RWPE1 (cell line): Measurements from ENCODE around the gene FAM135A.
"Not testable (repeated sequence)": the region's sequence is repeated elsewhere in the genome, so short reads cannot be mapped to it uniquely, and the experiment has no call there.

ENCODE experiments used
- CTCF ChIA-PET: fragments of 350-600 bp; sonication (Branson Sonifier 250); formaldehyde crosslinking; extraction: SDS; loops from one replicate; lab custom pipeline; 2021; lab: Yijun Ruan, JAX
- POLR2A ChIA-PET: fragments of 400-600 bp; formaldehyde crosslinking; extraction: SDS; loops from one replicate; lab custom pipeline; 2020; ENCODE audit warnings: antibody characterized with exemption; ENCODE audit not compliant: low non-redundant PET; lab: Yijun Ruan, JAX
- DNase-seq: peaks from one replicate; pipeline ENCODE4 v3.0.0; 2012; ENCODE audit warnings: low spot score
- H3K27ac ChIP-seq: fragments of 450-650 bp; 2 replicates; pipeline ENCODE4 v1.5.1; 2017
- TF ChIP-seq, protein P1 (sequence below): fragments of 450-650 bp; conservative IDR thresholded peaks from 2 replicates; pipeline ENCODE4 v1.5.1; 2017; ENCODE audit warnings: low read depth, mild to moderate bottlenecking

Gene FAM135A

DNA sequence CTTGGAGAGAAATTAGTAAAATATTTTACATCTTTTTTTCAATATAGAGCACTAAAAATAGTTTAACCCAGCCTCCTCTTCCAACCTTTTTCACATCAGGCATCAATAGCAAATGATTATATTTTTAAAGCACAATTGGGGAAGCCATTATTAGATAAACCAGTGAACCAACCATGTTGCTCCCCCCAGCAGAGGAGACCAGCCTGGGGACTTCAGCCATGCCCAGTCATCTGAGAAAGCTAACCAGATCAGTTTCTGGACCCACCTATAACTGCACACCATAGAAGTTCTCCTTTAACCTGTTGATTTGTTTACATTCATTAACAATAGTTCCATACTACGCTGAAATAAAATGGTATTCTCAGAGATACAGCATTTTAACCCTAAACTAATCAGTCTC lies 139.7 kb downstream of the FAM135A start:
- H3K27ac ChIP-seq: no peak overlapping the region
- TF ChIP-seq, protein P1, sequence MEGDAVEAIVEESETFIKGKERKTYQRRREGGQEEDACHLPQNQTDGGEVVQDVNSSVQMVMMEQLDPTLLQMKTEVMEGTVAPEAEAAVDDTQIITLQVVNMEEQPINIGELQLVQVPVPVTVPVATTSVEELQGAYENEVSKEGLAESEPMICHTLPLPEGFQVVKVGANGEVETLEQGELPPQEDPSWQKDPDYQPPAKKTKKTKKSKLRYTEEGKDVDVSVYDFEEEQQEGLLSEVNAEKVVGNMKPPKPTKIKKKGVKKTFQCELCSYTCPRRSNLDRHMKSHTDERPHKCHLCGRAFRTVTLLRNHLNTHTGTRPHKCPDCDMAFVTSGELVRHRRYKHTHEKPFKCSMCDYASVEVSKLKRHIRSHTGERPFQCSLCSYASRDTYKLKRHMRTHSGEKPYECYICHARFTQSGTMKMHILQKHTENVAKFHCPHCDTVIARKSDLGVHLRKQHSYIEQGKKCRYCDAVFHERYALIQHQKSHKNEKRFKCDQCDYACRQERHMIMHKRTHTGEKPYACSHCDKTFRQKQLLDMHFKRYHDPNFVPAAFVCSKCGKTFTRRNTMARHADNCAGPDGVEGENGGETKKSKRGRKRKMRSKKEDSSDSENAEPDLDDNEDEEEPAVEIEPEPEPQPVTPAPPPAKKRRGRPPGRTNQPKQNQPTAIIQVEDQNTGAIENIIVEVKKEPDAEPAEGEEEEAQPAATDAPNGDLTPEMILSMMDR: no peak
- ChIA-PET CTCF (interaction anchor here (0.7 kb wide), 1 partner anchor 10 kb away, joined by 3 read pairs; no protein-coding TSS in a partner anchor), POLR2A (no interaction called here)
- DNase-seq: no peak

DNA sequence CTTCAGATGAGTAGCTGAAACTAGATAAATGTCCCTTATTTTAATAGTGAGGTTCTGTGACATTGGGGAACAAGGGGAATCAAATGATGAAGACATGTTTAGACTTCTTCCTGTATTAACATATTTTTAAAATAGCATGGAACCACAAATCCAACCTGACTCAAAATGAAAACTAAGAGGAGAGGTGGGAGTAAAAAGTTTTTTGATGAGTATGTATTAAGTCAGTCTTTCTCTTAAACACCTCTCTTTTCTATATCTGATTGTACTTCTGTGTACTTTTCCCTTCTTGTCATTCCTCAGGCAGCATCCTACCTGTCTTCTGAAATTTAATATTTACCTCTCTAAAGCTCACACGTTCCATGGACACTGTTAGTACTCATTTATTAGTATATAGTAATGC lies 144.7 kb downstream of the FAM135A start:
- ChIA-PET POLR2A (no interaction called here), CTCF (no interaction called here)
- DNase-seq: no peak
- TF ChIP-seq, protein P1: no peak
- no peak overlapping the region for H3K27ac ChIP-seq

DNA sequence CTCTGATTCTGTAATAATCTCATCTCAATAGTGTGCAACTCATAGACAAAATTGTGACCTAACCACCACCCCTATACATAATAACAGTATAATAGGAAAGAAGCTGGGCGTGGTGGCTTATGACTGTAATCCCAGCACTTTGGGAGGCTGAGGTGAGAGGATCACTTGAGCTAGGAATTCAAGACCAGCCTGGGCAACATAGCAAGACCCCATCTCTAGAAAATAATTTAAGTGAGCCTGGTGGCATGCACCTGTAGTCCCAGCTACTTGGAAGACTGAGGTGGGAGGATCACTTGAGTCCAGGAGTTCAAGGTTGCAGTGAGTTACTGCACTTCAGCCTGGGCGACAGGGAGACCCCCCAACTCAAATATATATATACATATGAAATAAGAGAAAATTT lies 149.1 kb downstream of the FAM135A start:
- DNase-seq, CTCF ChIA-PET, POLR2A ChIA-PET, H3K27ac ChIP-seq: not testable (repeated sequence)

DNA sequence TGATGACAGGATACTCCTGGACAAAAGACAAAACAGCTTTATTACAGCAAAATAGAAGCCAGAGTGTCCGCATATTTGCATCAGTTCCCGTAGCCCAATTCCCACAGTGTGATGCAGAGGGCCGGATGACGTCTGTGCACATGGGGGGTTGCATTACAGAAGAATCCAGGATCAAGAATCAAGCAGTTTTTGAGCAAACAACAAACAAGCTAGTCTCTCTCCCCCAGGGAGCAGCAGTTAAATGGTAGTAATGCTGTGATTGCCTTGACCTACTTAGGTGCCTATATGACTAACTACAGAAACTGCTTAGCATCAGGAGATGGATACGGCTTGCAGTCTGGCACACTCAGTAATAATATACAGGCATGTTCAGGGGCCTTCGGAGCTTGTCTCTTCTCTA lies 150.2 kb downstream of the FAM135A start:
- DNase-seq: no peak
- ChIA-PET POLR2A (no interaction called here), CTCF (no interaction called here)
- TF ChIP-seq, protein P1: no peak
- H3K27ac ChIP-seq: no peak overlapping the region

DNA sequence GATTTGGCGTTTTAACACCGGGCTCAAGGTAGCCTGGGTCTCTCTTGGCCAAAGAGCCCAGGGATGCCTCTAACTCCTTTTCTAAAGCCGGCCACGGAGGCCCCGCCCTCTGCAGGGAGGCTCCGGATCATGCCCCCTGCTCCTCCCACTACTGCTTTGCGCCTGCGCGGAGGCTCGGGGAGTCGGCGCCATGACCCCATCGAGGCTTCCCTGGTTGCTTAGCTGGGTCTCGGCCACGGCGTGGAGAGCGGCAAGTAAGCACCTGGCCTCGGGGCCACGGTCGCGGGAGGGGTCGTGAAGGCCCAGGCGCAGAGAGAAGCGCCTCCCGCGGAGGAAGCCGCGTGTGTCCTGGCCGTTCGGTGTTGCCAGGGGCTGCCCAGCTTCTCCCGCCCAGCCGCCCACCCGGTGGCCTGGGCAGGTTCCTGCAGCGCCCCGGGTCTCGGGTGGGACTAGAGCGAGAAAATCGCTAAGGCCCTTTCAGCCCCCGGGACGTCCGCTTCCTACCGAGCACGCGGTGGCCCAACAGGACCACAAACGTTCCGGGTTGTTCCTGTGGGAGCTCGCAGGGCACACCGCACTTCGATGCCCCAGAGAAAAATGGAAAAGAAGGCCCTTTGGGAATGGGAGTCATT lies 153.6 kb downstream of the FAM135A start, which contains the start of gene SDHAF4:
Gene SDHAF4 (plus strand): TSS at position 180 of the 632 bp plus-strand sequence. CDS start 11 bp downstream, at position 191.
- ChIA-PET POLR2A (interaction anchor here (1.2 kb wide), 1 partner anchor 101 kb away, joined by 6 read pairs; the partner anchor contains the start of gene SMAP1), CTCF (interaction anchor here (0.6 to 1.0 kb wide), 2 partner anchors 257 to 346 kb away, joined by 3 read pairs; no protein-coding TSS in a partner anchor)
- peak; percentile 97 for DNase-seq
- TF ChIP-seq, protein P1: no peak
- H3K27ac ChIP-seq: peak within 1 kb of the TSS; percentile 76

DNA sequence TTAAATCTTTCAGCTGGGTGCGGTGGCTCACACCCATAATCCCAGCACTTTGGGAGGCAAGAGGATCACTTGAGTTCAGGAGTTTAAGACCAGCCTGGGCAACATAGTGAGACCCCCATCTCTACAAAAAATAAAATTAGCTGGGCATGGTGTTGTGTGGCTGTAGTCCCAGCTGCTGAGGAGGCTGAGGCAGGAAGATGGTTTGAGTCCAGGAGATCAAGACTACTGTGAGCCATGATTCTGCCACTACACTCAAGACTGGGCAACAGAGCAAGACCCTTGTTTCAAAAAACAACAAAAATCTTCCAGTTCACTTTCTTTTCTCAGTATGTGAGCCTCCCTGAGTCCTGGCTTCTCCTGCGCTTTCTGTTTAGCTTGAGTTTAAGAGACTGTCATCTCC lies 161.3 kb downstream of the FAM135A start:
- CTCF ChIA-PET: interaction anchor here (0.7 kb wide), 1 partner anchor 520 kb away, joined by 3 read pairs; no protein-coding TSS in a partner anchor
- TF ChIP-seq, protein P1: no peak
- no peak overlapping the region for H3K27ac ChIP-seq
- no peak for DNase-seq
- POLR2A ChIA-PET: interaction anchor here (0.6 kb wide), 1 partner anchor 9 kb away, joined by 3 read pairs; no protein-coding TSS in a partner anchor

DNA sequence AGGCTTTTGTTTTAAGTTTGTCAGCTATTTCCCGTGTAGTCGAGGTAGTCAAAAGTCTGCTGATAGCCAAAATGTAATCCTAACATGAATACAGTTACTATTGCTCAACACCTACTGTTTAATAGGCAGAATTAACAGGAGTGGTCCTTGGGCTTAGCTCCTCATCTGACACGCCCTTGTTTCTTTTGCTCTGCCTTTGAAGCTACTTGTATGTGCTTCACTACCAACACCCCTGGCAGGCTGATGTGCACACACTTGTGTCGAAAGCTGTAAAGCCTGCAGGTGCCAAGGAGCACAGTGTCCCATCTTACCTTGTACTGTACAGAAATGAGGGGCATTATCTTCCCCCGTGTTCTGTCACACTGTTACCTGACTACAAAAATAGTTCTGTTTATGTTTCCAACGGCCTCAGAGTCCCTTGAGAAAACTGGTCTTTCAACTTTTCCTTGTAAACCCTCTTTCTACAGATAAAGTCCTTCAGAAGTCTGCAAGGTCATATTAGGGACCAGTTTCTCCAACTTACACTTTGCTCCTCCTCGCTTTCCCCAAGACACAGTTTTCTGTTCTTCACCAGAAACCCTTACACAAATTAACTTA lies 162.7 kb downstream of the FAM135A start:
- no peak for DNase-seq
- CTCF ChIA-PET: no interaction called here
- H3K27ac ChIP-seq: no peak overlapping the region
- TF ChIP-seq, protein P1: no peak
- POLR2A ChIA-PET: no interaction called here
